Body of pancreas (tissue), 4 donors: Measurements from ENCODE around the gene POLR3H.

Experiments used
- CTCF ChIP-seq, 7 experiments: fragments of 450-650 bp in 4 of 7; fragments of 200-600 bp in 3 of 7; sonication (generic) in 3 of 7; IDR thresholded peaks; one replicate each; pipeline ENCODE4 v1.5.1; 2016 to 2019; ENCODE audit warnings: antibody characterized with exemption in 7 of 7
- POLR2A ChIP-seq, 3 donors: fragments of 450-650 bp; IDR thresholded peaks; one replicate each; pipeline ENCODE4 v1.6.1; 2016; ENCODE audit warnings: antibody characterized with exemption in 3 of 3, mild to moderate bottlenecking in 2 of 3

- TF ChIP-seq CTCF (IDR thresholded peaks at IDR 0.05) (no peak), POLR2A (IDR thresholded peaks at IDR 0.05) (no peak)
Measured at GRCh38 chr22:41538583-41538982, 5.7 kb downstream of the POLR3H start.
